HG02678 (cell line): ENCODE results near the gene SORCS2.

Source experiments
- ATAC-seq: cut with Tn5 transposase; IDR thresholded peaks from one replicate; pipeline ENCODE4 v1.9.1; 2021; ENCODE audit warnings: mild to moderate bottlenecking, moderate library complexity; ENCODE audit not compliant: unreplicated experiment

SORCS2 gene

GRCh38 chr4:7461230-7461629 is 268.9 kb downstream of the SORCS2 start:
- ATAC-seq: no peak

GRCh38 chr4:7462509-7462971 is 270.2 kb downstream of the SORCS2 start:
- ATAC-seq: no peak

- ATAC-seq: no peak
Measured at GRCh38 chr4:7463566-7464258, 271.4 kb downstream of the SORCS2 start.

GRCh38 chr4:7464259-7464655 is 271.9 kb downstream of the SORCS2 start:
- ATAC-seq: no peak

- no peak for ATAC-seq
Measured at GRCh38 chr4:7465017-7465416, 272.7 kb downstream of the SORCS2 start.

GRCh38 chr4:7466215-7466614 is 273.9 kb downstream of the SORCS2 start:
- no peak for ATAC-seq

GRCh38 chr4:7466904-7467303 is 274.6 kb downstream of the SORCS2 start:
- no peak for ATAC-seq

- no peak for ATAC-seq
Measured at GRCh38 chr4:7467471-7467870, 275.1 kb downstream of the SORCS2 start.

- ATAC-seq: no peak
Measured at GRCh38 chr4:7469023-7469422, 276.7 kb downstream of the SORCS2 start.

GRCh38 chr4:7470111-7470510 is 277.8 kb downstream of the SORCS2 start:
- no peak for ATAC-seq

GRCh38 chr4:7470522-7471128 is 278.3 kb downstream of the SORCS2 start:
- ATAC-seq: no peak

- no peak for ATAC-seq
Measured at GRCh38 chr4:7472442-7473013, 280.2 kb downstream of the SORCS2 start.

GRCh38 chr4:7473081-7473480 is 280.7 kb downstream of the SORCS2 start:
- ATAC-seq: no peak

- no peak for ATAC-seq
Measured at GRCh38 chr4:7474320-7474719, 282.0 kb downstream of the SORCS2 start.

GRCh38 chr4:7475207-7475606 is 282.9 kb downstream of the SORCS2 start:
- no peak for ATAC-seq

- no peak for ATAC-seq
Measured at GRCh38 chr4:7476820-7477219, 284.5 kb downstream of the SORCS2 start.

- ATAC-seq: no peak
Measured at GRCh38 chr4:7477695-7478094, 285.4 kb downstream of the SORCS2 start.

GRCh38 chr4:7478665-7479064 is 286.3 kb downstream of the SORCS2 start:
- ATAC-seq: no peak

- ATAC-seq: no peak
Measured at GRCh38 chr4:7480423-7480822, 288.1 kb downstream of the SORCS2 start.

GRCh38 chr4:7481227-7481626 is 288.9 kb downstream of the SORCS2 start:
- ATAC-seq: no peak

GRCh38 chr4:7485096-7485495 is 292.8 kb downstream of the SORCS2 start:
- ATAC-seq: no peak

- ATAC-seq: no peak
Measured at GRCh38 chr4:7486101-7486500, 293.8 kb downstream of the SORCS2 start.
